Hepatocyte (in vitro differentiated cells): Measurements from ENCODE around the gene ADGRL3.

Experiments
- CTCF ChIP-seq: fragments of 200-600 bp; sonication (generic); IDR thresholded peaks from 2 replicates; pipeline ENCODE4 v1.5.1; 2016; ENCODE audit warnings: antibody characterized with exemption, mild to moderate bottlenecking; ENCODE audit not compliant: poor library complexity
- EZH2 ChIP-seq: fragments of 200-600 bp; sonication (generic); IDR thresholded peaks from 2 replicates; pipeline ENCODE4 v1.6.1; 2016; ENCODE audit warnings: antibody characterized with exemption, mild to moderate bottlenecking, borderline replicate concordance
- EZH2phosphoT487 ChIP-seq: fragments of 200-600 bp; sonication (generic); IDR thresholded peaks from one replicate; pipeline ENCODE4 v1.6.1; 2018; ENCODE audit warnings: antibody characterized with exemption, mild to moderate bottlenecking, low read depth, moderate library complexity; ENCODE audit not compliant: unreplicated experiment, severe bottlenecking

- TF ChIP-seq CTCF (peak; percentile 50), EZH2 (no peak), EZH2phosphoT487 (no peak)
These were observed 541.4 kb downstream of the ADGRL3 start for GRCh38 chr4:61741327-61742096.
